ENCODE results near the gene FRAT1.

Gene FRAT1

GRCh38 chr10:97318772-97319651 is at the start of gene FRAT1:
FRAT1 (plus strand) TSS chr10:97319271; CDS start chr10:97319454, 183 bp downstream.
- Histone ChIP-seq H3K79me2 (ENCODE audit: control insufficient read depth, low read length) (peaks cover 4% of the 10 kb centered on the region), H3K4me3 (ENCODE audit: low read length) (peak within 1 kb of the TSS; percentile 92), H3K4me1 (ENCODE audit: control insufficient read depth, low read length) (peaks cover 22% of the 10 kb centered on the region), H3K36me3 (ENCODE audit: control insufficient read depth, low read length) (no peaks in the 10 kb centered on the region), H4K20me1 (ENCODE audit: control insufficient read depth, insufficient read depth, low read depth, low read length) (no peaks in the 10 kb centered on the region), H3K27me3 (ENCODE audit: control insufficient read depth, low read length) (peaks cover 11% of the 10 kb centered on the region), H3K9me2 (replicated peaks; ENCODE audit: control insufficient read depth, low read length) (no peaks in the 10 kb centered on the region), H3K9me3 (ENCODE audit: control insufficient read depth, insufficient read depth, low read length) (no peaks in the 10 kb centered on the region), H3K27ac (ENCODE audit: low read depth, low read length) (peak within 1 kb of the TSS; percentile 60), H3F3A (ENCODE audit: control insufficient read depth, insufficient read depth) (0 out of 2 replicates have a peak, but pooled peaks cover 3% of the 10 kb centered on the region), H3K4me2 (ENCODE audit: low read length) (peak within 1 kb of the TSS; percentile 98)
- TF ChIP-seq EZH2phosphoT487 (IDR thresholded peaks at IDR 0.05; ENCODE audit: borderline replicate concordance, low read length) (no peak), CTCF (IDR thresholded peaks at IDR 0.05; ENCODE audit: low read depth, low read length, poor library complexity, severe bottlenecking) (no peak)

DNA sequence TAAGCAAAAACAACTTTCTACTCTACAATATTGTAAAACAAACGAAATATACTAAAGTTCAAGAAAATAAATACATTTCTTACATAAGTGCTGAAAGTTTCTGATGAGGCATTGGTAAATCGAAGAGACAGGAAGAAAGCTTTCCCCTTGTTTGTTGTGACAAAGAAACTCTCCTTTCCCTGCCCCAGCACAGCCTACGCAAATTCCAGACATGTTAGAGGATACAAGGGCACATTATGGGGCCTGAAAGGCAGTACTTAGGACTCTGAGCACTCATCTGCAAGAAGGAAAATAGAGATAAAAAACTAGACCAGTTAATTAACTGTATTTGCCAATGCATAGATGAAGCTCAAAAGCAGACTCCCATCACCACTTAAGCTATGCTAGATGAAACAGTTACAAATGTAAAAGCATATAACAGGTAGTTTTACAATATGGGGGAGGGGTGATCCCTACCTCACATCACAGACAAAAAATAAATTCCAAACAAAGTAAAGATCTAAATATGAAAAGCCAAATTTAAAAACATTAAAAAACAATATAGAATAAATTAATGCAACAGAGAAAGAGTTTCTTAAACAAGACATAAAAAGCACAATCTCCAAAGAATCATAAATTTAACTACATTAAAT is 48.4 kb upstream of the FRAT1 start:
- H3K4me1 ChIP-seq (ENCODE audit: control insufficient read depth, low read length), result peaks cover 5% of the 10 kb centered on the region
- H3K4me2 ChIP-seq (ENCODE audit: low read length), result no peak overlapping the region
- H3K4me3 ChIP-seq (ENCODE audit: low read length), result no peak overlapping the region
- H3K9me3 ChIP-seq (ENCODE audit: control insufficient read depth, insufficient read depth, low read length), result peaks cover 4% of the 10 kb centered on the region; the same call in 1 of the 2 replicates
- H3F3A ChIP-seq (ENCODE audit: control insufficient read depth, insufficient read depth), result peaks cover 4% of the 10 kb centered on the region
- no peak for TF ChIP-seq CTCF (IDR thresholded peaks at IDR 0.05; ENCODE audit: low read depth, low read length, poor library complexity, severe bottlenecking)
- no peak for TF ChIP-seq EZH2phosphoT487 (IDR thresholded peaks at IDR 0.05; ENCODE audit: borderline replicate concordance, low read length)
- H4K20me1 ChIP-seq (ENCODE audit: control insufficient read depth, insufficient read depth, low read depth, low read length), result no peaks in the 10 kb centered on the region
- no peaks in the 10 kb centered on the region for H3K27me3 ChIP-seq (ENCODE audit: control insufficient read depth, low read length)
- H3K79me2 ChIP-seq (ENCODE audit: control insufficient read depth, low read length), result peaks cover 77% of the 10 kb centered on the region
- H3K36me3 ChIP-seq (ENCODE audit: control insufficient read depth, low read length), result peaks cover 20% of the 10 kb centered on the region
- no peak overlapping the region for H3K27ac ChIP-seq (ENCODE audit: low read depth, low read length)
- no peaks in the 10 kb centered on the region for H3K9me2 ChIP-seq (replicated peaks; ENCODE audit: control insufficient read depth, low read length)

GRCh38 chr10:97273700-97274099 is 45.4 kb upstream of the FRAT1 start:
- Histone ChIP-seq H3F3A (ENCODE audit: control insufficient read depth, insufficient read depth) (peaks cover 4% of the 10 kb centered on the region), H3K79me2 (ENCODE audit: control insufficient read depth, low read length) (peaks cover 64% of the 10 kb centered on the region), H3K36me3 (ENCODE audit: control insufficient read depth, low read length) (peaks cover 10% of the 10 kb centered on the region), H3K27me3 (ENCODE audit: control insufficient read depth, low read length) (no peaks in the 10 kb centered on the region), H3K4me2 (ENCODE audit: low read length) (no peak overlapping the region), H3K4me1 (ENCODE audit: control insufficient read depth, low read length) (peaks cover 20% of the 10 kb centered on the region), H3K9me2 (replicated peaks; ENCODE audit: control insufficient read depth, low read length) (no peaks in the 10 kb centered on the region), H3K27ac (ENCODE audit: low read depth, low read length) (no peak overlapping the region), H3K4me3 (ENCODE audit: low read length) (no peak overlapping the region), H3K9me3 (ENCODE audit: control insufficient read depth, insufficient read depth, low read length) (no peaks in the 10 kb centered on the region), H4K20me1 (ENCODE audit: control insufficient read depth, insufficient read depth, low read depth, low read length) (peaks cover 4% of the 10 kb centered on the region; the same call in 1 of the 2 replicates)
- TF ChIP-seq EZH2phosphoT487 (IDR thresholded peaks at IDR 0.05; ENCODE audit: borderline replicate concordance, low read length) (no peak), CTCF (IDR thresholded peaks at IDR 0.05; ENCODE audit: low read depth, low read length, poor library complexity, severe bottlenecking) (no peak)
